Measurements from ENCODE around the gene HPSE2.

DNA sequence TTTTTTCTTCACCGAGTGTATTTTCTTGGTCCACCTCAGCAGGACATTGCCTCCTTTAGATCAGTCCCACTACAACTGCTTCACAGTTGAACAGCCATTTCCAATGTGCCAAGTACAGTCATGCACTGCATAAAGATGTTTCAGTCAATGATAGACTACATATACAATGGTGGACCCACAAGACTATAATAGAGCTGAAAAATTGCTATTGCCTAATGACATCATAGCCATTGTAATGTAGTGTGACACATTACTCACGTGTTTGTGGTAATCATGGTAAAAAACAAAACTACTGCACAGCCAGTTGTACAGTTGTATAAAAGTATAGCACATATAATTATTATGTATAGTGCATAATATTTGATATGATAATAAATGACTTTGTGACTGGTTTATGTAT, 675.1 kb downstream of the HPSE2 start:
- TF ChIP-seq CTCF (IDR thresholded peaks at IDR 0.05) (no peak), SIN3A (IDR thresholded peaks at IDR 0.05; ENCODE audit: borderline replicate concordance, insufficient read depth, low read depth, low read length) (no peak), POLR2AphosphoS5 (IDR thresholded peaks at IDR 0.05; ENCODE audit: low read depth, low read length) (no peak), REST (IDR thresholded peaks at IDR 0.05; ENCODE audit: insufficient read depth in 1 of 2, low read depth in 2 of 2, low read length in 1 of 2) (no peak)
